ENCODE measurements around the gene RAB40C. TPM values are rescaled to one million over a fixed set of nuclear protein-coding genes. Genes with fewer than 3 reads are reported as not detected.

Gene RAB40C
- polyA plus RNA-seq, 1 donor (not counting 4 experiments of a cell fraction or from before 2014, with no cell fraction given) = 4.0 TPM

DNA sequence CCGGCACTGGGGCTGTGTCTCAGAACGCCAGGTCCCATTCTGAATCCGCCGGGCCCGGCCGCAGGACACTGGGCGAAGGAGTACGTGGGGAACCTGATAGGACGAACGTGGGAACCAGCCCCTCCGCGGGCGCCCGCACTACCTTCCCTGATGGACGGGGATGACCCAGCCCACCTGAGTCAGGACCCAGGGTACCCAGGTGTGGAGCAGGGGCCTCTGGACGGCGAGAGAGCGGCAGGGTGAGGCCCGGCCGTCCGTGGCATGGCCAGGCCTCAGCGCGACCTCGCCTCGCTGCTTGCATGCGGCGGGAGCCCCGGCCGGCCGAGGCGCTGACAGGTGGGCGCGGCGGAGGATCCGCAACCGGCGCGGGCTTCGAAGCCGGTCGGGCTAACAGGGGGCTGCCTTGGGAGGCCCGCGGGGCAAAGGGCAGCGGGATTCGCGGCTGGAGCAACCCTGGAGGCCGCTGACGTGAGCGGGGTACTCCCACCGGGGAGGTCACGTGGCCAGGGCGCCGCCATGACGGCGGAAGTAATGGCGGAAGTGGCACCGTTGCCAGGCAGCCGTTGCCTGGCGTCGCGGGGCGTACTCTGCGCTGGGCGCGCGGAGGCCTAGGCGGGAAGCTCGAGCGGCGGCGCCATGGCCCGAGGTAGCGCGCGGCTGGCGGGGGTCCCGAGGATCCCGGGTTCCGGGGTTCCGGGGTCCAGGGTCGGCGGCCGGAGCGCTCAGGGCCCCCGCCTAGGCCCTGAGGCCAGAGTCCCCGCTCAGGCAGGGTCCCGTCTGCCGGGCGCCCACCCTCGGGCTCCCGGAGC lies 59.1 kb downstream of the RAB40C start, which contains the start of gene WDR90:
Gene WDR90 (plus strand): TSS at position 585 of the 809 bp plus-strand sequence. CDS start 52 bp downstream, at position 637.
- no peaks in the 10 kb centered on the region for H3K9me3 ChIP-seq (ENCODE audit: control insufficient read depth, low read depth, low read length)
- no peaks in the 10 kb centered on the region for H3K27me3 ChIP-seq (ENCODE audit: control insufficient read depth, extremely low read depth, insufficient read depth, low read length)
- peak within 1 kb of the TSS; percentile 49 for H2AFZ ChIP-seq (ENCODE audit: control insufficient read depth, low read length)
- peaks cover 6 to 7% of the 10 kb centered on the region in 2 experiments for H3K36me3 ChIP-seq (ENCODE audit: control insufficient read depth in 2 of 2, extremely low read depth in 1 of 2, insufficient read depth in 2 of 2, low read length in 2 of 2)
- peak within 1 kb of the TSS; percentile 78 for H3K9ac ChIP-seq (ENCODE audit: control insufficient read depth, extremely low read depth, insufficient read depth, low read length)
- dilution Hi-C loops (cut with MboI; ENCODE audit: extremely low pct_ligation_motif_present, low sequenced_read_pairs) = no loop called here
- no peak for TF ChIP-seq EZH2 (IDR thresholded peaks at IDR 0.05; ENCODE audit: low read length)
- no peak for TF ChIP-seq CTCF (optimal IDR thresholded peaks at IDR 0.05 in 1 of 3, IDR thresholded peaks at IDR 0.05 in 1 of 3, conservative IDR thresholded peaks at IDR 0.05 in 1 of 3; ENCODE audit: extremely low read depth in 1 of 3, insufficient read depth in 2 of 3, low read length in 3 of 3)
- H4K20me1 ChIP-seq (ENCODE audit: control insufficient read depth, extremely low read depth, insufficient read depth, low read length) = no peaks in the 10 kb centered on the region
- peaks cover 6% of the 10 kb centered on the region for H3K79me2 ChIP-seq (ENCODE audit: control insufficient read depth, insufficient read depth, low read length)
- peak within 1 kb of the TSS; percentile 81 for H3K27ac ChIP-seq (ENCODE audit: control insufficient read depth, insufficient read depth, low read length)
- H3K4me1 ChIP-seq (ENCODE audit: control insufficient read depth, extremely low read depth, insufficient read depth, low read length) = peaks cover 11% of the 10 kb centered on the region
- H3K9me1 ChIP-seq (ENCODE audit: control insufficient read depth, extremely low read depth, insufficient read depth, low read length) = no peaks in the 10 kb centered on the region
- DNase-seq (ENCODE audit: low read depth, low spot score) (peak; percentile 23), FAIRE-seq (no peak)
- peak within 1 kb of the TSS; percentile 92 for H3K4me2 ChIP-seq (ENCODE audit: control insufficient read depth, extremely low read depth, insufficient read depth, low read depth, low read length)
- H3K4me3 ChIP-seq (ENCODE audit: control insufficient read depth in 2 of 3, extremely low read depth in 1 of 3, insufficient read depth in 2 of 3, low read depth in 1 of 3, low read length in 3 of 3) = peak within 1 kb of the TSS; percentile 44 to 82 (median 78)

- TF ChIP-seq CTCF (optimal IDR thresholded peaks at IDR 0.05 in 1 of 3, IDR thresholded peaks at IDR 0.05 in 1 of 3, conservative IDR thresholded peaks at IDR 0.05 in 1 of 3; ENCODE audit: extremely low read depth in 1 of 3, insufficient read depth in 2 of 3, low read length in 3 of 3) (no peak), EZH2 (IDR thresholded peaks at IDR 0.05; ENCODE audit: low read length) (no peak)
- Histone ChIP-seq H3K27me3 (ENCODE audit: control insufficient read depth, extremely low read depth, insufficient read depth, low read length) (no peaks in the 10 kb centered on the region), H3K27ac (ENCODE audit: control insufficient read depth, insufficient read depth, low read length) (peak overlapping the region; percentile 81), H2AFZ (ENCODE audit: control insufficient read depth, low read length) (peak overlapping the region; percentile 12), H3K36me3 (ENCODE audit: control insufficient read depth in 2 of 2, extremely low read depth in 1 of 2, insufficient read depth in 2 of 2, low read length in 2 of 2) (peaks cover 6 to 7% of the 10 kb centered on the region in 2 experiments), H3K4me2 (ENCODE audit: control insufficient read depth, extremely low read depth, insufficient read depth, low read depth, low read length) (peak overlapping the region; percentile 92), H3K4me3 (ENCODE audit: control insufficient read depth in 2 of 3, extremely low read depth in 1 of 3, insufficient read depth in 2 of 3, low read depth in 1 of 3, low read length in 3 of 3) (peak overlapping the region; percentile 44 to 82 (median 78)), H3K79me2 (ENCODE audit: control insufficient read depth, insufficient read depth, low read length) (peaks cover 6% of the 10 kb centered on the region), H3K9me3 (ENCODE audit: control insufficient read depth, low read depth, low read length) (no peaks in the 10 kb centered on the region), H4K20me1 (ENCODE audit: control insufficient read depth, extremely low read depth, insufficient read depth, low read length) (no peaks in the 10 kb centered on the region), H3K9me1 (ENCODE audit: control insufficient read depth, extremely low read depth, insufficient read depth, low read length) (no peaks in the 10 kb centered on the region), H3K4me1 (ENCODE audit: control insufficient read depth, extremely low read depth, insufficient read depth, low read length) (peaks cover 11% of the 10 kb centered on the region), H3K9ac (ENCODE audit: control insufficient read depth, extremely low read depth, insufficient read depth, low read length) (peak overlapping the region; percentile 78)
- dilution Hi-C loops (cut with MboI; ENCODE audit: extremely low pct_ligation_motif_present, low sequenced_read_pairs) = no loop called here
- DNase-seq (ENCODE audit: low read depth, low spot score) = no peak
- FAIRE-seq = no peak
These were observed 59.8 kb downstream of the RAB40C start for GRCh38 chr16:649631-650030.

Data from keratinocyte (primary cell).